ENCODE data around the gene ZNF317.
"Not testable (repeated sequence)": the region's sequence is repeated elsewhere in the genome, so short reads cannot be mapped to it uniquely, and the experiment has no call there.

ZNF317 gene

GRCh38 chr19:9178901-9179300 lies 38.7 kb downstream of the ZNF317 start, which contains the start of gene OR7D2:
OR7D2 (plus strand) TSS chr19:9178979; CDS start chr19:9185782, 6,803 bp downstream.
- no peak for DNase-seq

- DNase-seq, result no peak
Observed at GRCh38 chr19:9183000-9183399, 42.8 kb downstream of the ZNF317 start.

- no peak for DNase-seq
Observed at GRCh38 chr19:9187191-9187590, 47.0 kb downstream of the ZNF317 start.

DNA sequence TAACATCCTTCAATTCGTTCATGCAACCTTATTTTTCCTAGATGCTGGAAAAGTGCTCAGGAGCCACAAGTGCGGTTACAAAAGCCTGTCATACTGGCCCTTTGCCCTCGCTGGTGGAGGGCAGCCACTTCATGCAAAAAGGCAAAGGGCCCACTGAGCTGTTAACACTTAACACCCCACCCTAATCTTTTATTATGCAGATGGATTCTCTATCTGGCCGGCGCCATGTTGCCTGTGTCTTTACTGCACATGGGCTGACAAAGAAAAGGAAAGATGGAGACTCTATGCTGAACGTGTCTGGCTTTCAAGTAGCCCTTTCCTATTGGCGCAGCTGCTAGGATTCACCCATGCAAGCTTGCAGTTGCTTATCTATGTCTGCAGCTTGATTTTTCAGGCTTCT lies 49.3 kb downstream of the ZNF317 start:
- no peak for DNase-seq

DNA sequence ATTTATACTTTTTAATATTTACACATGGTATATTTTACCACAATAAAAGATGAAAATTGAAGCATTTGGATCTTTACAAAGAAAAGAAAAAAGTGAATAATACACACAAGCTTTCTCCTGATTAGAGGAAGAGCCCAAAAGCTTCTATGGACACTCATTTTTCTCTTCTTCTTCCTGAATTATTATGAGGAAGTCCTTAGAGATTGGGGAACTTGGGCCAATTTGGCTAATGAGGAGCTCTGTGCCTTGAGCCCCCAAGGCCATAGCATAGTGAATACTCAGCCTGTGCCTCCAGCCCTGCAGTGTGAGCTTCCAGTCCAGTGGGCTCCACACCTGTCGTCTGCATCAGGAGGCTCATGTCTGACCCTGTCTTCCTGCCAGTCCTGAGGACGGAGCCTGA lies 57.8 kb downstream of the ZNF317 start:
- not testable (repeated sequence) for DNase-seq

DNA sequence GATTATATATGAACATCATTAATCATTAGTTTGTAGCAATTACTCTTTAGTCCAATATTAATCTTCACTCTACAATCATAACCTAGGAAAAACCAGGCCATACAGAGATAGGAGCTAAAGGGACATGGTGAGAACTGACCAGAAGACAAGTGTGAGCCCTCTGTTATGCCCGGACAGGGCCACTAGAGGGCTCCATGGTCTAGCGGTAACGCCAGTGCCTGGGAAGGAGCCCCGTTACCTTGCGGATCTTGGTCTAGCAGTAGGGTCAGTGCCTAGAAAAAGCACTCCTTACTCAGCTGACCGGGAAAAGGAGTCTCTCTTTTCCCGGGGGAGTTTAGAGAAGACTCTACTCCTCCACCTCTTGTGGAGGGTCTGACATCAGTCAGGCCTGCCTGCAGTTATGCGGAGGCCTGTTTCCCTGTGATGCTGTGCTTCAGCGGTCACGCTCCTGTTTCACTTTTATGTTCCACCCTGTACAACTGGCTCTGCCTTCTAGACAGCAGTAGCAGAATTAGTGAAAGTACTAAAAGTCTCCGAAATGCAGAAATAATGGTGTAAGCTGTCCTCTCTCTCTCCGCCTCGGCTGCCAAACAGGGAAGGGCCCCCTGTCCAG lies 65.4 kb downstream of the ZNF317 start:
- peak; percentile 69 for DNase-seq

Measured in NCI-H69 (cell line).